GM12801 (cell line): Measurements from ENCODE around the gene TRPM4.

Source experiments
- TF ChIP-seq, protein P1 (sequence below): IDR thresholded peaks from one replicate; pipeline ENCODE4 v1.5.1; 2011; ENCODE audit warnings: control low read depth; ENCODE audit not compliant: insufficient read length; ENCODE audit errors: extremely low read depth

Gene TRPM4

DNA sequence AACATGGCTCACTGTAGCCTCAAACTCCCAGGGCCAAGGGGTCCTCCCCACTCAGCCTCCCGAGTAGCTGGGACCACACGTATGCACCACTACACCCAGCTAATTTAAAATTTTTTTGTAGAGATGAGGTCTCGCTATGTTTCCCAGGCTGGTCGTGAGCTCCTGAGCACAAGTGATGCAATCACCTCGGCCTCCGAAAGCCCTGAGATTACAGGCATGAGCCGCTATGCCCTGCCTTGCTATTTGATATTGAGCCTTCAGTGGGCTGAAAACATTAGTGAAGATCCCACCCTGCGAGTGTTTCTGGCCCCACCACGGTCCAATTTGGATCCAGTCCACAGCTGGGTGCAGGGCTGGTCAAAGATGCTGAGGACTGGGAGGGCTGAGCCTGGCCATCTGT lies 65.9 kb downstream of the TRPM4 start:
- TF ChIP-seq, protein P1, sequence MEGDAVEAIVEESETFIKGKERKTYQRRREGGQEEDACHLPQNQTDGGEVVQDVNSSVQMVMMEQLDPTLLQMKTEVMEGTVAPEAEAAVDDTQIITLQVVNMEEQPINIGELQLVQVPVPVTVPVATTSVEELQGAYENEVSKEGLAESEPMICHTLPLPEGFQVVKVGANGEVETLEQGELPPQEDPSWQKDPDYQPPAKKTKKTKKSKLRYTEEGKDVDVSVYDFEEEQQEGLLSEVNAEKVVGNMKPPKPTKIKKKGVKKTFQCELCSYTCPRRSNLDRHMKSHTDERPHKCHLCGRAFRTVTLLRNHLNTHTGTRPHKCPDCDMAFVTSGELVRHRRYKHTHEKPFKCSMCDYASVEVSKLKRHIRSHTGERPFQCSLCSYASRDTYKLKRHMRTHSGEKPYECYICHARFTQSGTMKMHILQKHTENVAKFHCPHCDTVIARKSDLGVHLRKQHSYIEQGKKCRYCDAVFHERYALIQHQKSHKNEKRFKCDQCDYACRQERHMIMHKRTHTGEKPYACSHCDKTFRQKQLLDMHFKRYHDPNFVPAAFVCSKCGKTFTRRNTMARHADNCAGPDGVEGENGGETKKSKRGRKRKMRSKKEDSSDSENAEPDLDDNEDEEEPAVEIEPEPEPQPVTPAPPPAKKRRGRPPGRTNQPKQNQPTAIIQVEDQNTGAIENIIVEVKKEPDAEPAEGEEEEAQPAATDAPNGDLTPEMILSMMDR, result no peak

DNA sequence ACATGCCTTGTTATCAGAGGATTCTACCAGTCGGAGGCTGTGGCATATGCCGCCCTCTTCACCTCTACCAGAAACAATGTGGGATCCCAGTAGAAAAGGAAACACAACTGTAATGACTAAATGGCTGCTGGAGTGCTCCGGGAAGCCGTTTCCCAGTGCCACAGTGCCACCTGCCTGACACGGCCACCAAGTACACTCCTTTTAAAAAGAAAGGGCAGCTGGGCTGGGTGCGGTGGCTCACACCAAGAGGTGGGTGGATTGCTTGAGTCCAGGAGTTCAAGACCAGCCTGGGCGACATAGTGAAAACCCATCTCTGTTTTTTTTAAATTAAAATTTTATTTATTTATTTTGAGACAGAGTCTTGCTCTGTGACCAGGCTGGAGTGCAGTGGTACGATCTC lies 67.3 kb downstream of the TRPM4 start:
- TF ChIP-seq, protein P1, result no peak

DNA sequence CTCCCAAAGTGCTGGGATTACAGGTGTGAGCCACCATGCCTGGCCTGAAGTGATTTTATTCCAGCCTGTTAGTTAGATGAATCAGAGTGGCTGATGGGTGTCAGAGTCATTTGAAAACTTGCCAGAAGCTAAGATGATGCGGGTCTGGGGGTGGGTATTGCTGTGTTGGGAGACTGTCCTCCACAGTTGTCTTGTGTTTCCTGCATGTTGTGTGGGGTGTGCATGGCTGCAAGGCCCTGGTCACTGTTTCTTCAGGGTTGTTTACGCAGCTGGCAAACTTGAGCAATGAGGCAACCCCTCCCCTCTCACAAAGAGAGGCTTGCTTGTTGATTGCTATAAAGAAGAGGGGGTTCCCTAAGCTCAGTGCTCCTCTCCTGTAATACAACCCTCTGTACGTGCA lies 71.8 kb downstream of the TRPM4 start:
- TF ChIP-seq, protein P1, result no peak

DNA sequence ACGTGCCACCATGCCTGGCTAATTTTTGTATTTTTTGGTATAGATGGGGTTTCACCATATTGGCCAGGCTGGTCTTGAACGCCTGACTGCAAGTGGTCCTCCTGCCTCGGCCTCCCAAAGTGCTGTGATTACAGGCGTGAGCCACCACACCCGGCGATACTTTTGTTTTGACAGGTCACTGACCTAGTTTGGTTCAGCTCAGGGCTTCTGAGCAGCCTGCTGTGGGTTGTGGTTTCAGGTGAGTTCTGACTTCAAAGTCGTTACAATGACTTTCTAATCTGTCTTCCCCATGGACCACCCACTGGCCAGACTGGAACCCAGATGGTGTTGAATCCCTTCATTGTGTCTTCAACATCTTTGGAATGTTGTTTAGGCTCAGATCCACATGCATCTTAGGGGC lies 73.8 kb downstream of the TRPM4 start:
- TF ChIP-seq, protein P1, result no peak

DNA sequence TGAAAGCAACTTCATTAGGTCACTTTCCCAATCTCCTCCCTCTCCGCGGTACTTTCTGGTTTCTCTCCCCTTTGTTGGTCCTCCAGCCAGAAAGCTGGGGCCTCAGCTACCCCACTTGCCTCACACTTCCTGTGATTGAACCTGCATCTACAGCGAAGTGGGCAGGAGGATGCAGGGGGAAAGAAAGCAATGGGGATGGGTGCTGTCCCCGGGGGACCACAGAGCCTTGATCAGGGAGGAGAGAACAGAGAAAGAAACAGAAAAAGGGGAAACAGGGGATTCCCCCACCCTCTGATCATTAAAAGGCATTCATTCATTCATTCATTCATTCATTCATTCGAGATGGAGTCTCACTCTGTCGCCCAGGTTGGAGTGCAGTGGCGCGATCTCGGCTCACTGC lies 74.2 kb downstream of the TRPM4 start:
- TF ChIP-seq, protein P1, result no peak

DNA sequence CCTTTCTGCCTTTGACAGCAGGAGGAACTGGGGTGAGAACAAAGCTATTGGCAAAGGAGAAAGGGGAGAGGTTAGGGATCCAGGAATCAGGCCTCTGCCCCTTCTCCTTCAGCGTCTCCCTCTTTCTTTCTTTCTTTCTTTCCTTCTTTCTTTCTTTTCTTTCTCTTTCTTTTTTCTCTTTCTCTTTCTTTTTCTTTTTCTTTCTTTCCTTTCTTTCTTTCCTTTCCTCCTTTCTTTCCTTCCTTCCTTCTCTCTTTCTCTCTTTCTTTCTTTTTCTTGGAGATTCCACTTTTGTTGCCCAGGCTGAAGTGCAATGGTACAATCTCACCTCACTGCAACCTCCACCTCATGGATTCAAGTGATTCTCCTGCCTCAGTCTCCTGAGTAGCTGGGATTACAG lies 75.6 kb downstream of the TRPM4 start:
- TF ChIP-seq, protein P1, result no peak

DNA sequence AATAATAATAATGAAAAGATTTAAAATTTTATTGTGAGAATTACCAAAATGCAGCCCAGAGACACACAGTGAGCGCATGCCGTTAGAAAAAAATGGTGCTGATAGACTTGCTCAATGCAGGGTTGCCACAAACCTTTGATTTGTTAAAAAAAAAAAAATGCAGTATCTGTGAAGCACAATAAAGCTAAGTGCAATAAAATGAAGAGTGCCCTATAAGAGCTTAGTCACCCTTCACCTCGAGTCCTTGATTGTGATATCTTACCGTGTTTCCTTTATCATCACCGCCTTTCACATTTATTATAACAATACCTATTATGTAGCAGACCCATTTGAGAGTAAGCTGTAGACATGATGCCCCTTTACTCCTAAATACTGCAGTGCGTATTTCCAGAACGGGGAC lies 84.2 kb downstream of the TRPM4 start:
- TF ChIP-seq, protein P1, result no peak

DNA sequence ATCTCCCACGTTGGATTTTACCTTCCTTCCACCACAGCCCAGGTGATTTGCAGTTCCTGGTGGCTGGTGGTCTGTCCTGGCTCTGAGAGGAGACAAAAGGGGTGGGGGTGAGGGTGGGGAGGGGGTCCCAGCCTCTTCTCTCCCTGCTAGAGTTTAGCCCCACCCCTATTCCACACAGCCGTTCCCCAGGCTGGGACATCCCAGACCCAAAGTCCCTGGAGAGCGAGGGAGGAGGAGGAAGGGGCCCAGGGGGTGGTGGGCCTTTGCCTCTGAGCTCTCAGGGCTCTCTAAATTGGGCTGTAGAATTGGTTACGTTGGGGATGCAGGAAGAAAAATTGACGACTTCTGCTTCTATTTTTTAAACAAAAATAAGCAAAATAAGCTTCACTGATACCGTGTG lies 85.5 kb downstream of the TRPM4 start:
- TF ChIP-seq, protein P1, result no peak
